ENCODE measurements around the gene OBSCN.

DNA sequence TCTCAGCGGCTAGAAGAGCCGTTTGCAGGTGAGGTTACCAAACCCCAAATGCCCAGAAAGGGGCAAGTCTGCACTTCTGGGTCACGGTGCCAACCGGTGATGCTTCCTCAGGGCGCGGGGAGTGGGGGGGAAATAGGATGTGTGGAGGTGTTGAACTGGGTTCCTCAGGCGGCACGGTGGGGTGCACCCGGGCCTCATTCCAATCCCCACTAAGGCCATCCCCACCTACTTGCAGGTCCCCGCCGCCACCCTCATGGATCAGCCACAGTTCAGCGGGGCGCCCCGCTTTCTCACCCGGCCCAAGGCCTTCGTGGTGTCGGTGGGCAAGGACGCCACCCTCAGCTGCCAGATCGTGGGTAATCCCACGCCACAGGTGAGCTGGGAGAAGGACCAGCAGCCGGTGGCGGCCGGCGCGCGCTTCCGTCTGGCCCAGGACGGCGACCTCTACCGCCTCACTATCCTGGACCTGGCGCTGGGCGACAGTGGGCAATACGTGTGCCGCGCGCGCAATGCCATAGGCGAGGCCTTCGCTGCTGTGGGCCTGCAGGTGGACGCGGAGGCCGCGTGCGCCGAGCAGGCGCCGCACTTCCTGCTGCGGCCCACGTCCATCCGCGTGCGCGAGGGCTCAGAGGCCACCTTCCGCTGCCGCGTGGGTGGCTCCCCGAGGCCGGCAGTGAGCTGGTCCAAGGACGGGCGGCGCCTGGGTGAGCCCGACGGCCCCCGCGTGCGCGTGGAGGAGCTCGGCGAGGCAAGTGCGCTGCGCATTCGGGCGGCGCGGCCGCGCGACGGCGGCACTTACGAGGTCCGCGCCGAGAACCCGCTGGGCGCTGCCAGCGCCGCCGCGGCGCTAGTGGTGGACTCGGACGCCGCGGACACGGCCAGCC is 3.9 kb downstream of the OBSCN start:
- TF ChIP-seq, protein P1, sequence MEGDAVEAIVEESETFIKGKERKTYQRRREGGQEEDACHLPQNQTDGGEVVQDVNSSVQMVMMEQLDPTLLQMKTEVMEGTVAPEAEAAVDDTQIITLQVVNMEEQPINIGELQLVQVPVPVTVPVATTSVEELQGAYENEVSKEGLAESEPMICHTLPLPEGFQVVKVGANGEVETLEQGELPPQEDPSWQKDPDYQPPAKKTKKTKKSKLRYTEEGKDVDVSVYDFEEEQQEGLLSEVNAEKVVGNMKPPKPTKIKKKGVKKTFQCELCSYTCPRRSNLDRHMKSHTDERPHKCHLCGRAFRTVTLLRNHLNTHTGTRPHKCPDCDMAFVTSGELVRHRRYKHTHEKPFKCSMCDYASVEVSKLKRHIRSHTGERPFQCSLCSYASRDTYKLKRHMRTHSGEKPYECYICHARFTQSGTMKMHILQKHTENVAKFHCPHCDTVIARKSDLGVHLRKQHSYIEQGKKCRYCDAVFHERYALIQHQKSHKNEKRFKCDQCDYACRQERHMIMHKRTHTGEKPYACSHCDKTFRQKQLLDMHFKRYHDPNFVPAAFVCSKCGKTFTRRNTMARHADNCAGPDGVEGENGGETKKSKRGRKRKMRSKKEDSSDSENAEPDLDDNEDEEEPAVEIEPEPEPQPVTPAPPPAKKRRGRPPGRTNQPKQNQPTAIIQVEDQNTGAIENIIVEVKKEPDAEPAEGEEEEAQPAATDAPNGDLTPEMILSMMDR (IDR thresholded peaks at IDR 0.05): no peak
- TF ChIP-seq POLR2A (IDR thresholded peaks at IDR 0.05): no peak
- no peak for TF ChIP-seq POLR2AphosphoS5 (IDR thresholded peaks at IDR 0.05)

Data from prostate gland (tissue), 2 donors.